ENCODE data around the gene AASS.

Gene AASS

GRCh38 chr7:122059542-122059941 is 84.5 kb downstream of the AASS start:
- in situ Hi-C loops (cut with MboI; ENCODE audit: low pct_unique_long_range_greater_than_20kb, low sequenced_read_pairs) = no loop called here
- no peak for DNase-seq

- in situ Hi-C loops (cut with MboI; ENCODE audit: low pct_unique_long_range_greater_than_20kb, low sequenced_read_pairs) = no loop called here
- DNase-seq = no peak
These were observed 87.1 kb downstream of the AASS start for GRCh38 chr7:122056977-122057376.

GRCh38 chr7:122055073-122055472 is 89.0 kb downstream of the AASS start:
- in situ Hi-C loops (cut with MboI; ENCODE audit: low pct_unique_long_range_greater_than_20kb, low sequenced_read_pairs) = no loop called here

GRCh38 chr7:122054393-122054792 is 89.7 kb downstream of the AASS start:
- in situ Hi-C loops (cut with MboI; ENCODE audit: low pct_unique_long_range_greater_than_20kb, low sequenced_read_pairs) = no loop called here

More at GRCh38 chr7:122055073-122055472, 89.0 kb downstream of the AASS start:
- no peak for DNase-seq

GRCh38 chr7:122046402-122046801 is 97.6 kb downstream of the AASS start:
- no peak for DNase-seq
- in situ Hi-C loops (cut with MboI; ENCODE audit: low pct_unique_long_range_greater_than_20kb, low sequenced_read_pairs) = no loop called here

More at GRCh38 chr7:122054393-122054792, 89.7 kb downstream of the AASS start:
- no peak for DNase-seq

- no peak for DNase-seq
- in situ Hi-C loops (cut with MboI; ENCODE audit: low pct_unique_long_range_greater_than_20kb, low sequenced_read_pairs) = no loop called here
These were observed 103.9 kb downstream of the AASS start for GRCh38 chr7:122040147-122040546.

GRCh38 chr7:122038904-122039303 is 105.1 kb downstream of the AASS start:
- DNase-seq = no peak
- in situ Hi-C loops (cut with MboI; ENCODE audit: low pct_unique_long_range_greater_than_20kb, low sequenced_read_pairs) = no loop called here

GRCh38 chr7:122038134-122038533 is 105.9 kb downstream of the AASS start:
- no peak for DNase-seq
- in situ Hi-C loops (cut with MboI; ENCODE audit: low pct_unique_long_range_greater_than_20kb, low sequenced_read_pairs) = no loop called here

- in situ Hi-C loops (cut with MboI; ENCODE audit: low pct_unique_long_range_greater_than_20kb, low sequenced_read_pairs) = no loop called here
- no peak for DNase-seq
These were observed 108.2 kb downstream of the AASS start for GRCh38 chr7:122035876-122036275.

GRCh38 chr7:122033641-122034040 is 110.4 kb downstream of the AASS start:
- DNase-seq = no peak
- in situ Hi-C loops (cut with MboI; ENCODE audit: low pct_unique_long_range_greater_than_20kb, low sequenced_read_pairs) = no loop called here

- in situ Hi-C loops (cut with MboI; ENCODE audit: low pct_unique_long_range_greater_than_20kb, low sequenced_read_pairs) = no loop called here
- DNase-seq = no peak
These were observed 117.0 kb downstream of the AASS start for GRCh38 chr7:122027058-122027457.
